Tongue (tissue), 2 donors: ENCODE results near the gene NDUFA7. TPM values are rescaled to one million over a fixed set of nuclear protein-coding genes. Genes with fewer than 3 reads are reported as not detected.
"Not testable (repeated sequence)": the region's sequence is repeated elsewhere in the genome, so short reads cannot be mapped to it uniquely, and the experiment has no call there.

Source experiments
- DNase-seq: peaks from one replicate; pipeline ENCODE4 v3.0.0-alpha.2; 2015
- total RNA-seq: library from RNA; depleted of rRNA; stranded (reverse); fragments of >200 nt; gene quantifications from one replicate; pipeline ENCODE4 v1.2.3, GENCODE V29; 2014

NDUFA7 gene
- total RNA-seq, 1 donor from 2014 or later: 8.6 TPM

DNA sequence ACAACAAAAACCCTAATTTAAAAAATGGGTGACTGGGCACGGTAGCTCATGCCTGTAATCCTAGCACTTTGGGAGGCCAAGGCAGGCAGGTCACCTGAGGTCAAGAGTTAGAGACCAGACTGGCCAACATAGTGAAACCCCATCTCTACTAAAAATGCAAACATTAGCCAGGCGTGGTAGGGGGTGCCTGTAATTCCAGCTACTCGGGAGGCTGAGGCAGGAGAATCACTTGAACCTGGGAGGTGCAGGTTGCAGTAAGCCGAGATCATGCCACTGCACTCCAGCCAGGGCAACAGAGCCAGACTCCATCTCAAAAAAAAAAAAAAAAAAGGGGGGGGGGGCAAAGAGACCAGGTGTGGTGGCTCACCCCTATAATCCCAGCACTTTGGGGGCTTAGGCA, 56.9 kb downstream of the NDUFA7 start:
- not testable (repeated sequence) for DNase-seq

DNA sequence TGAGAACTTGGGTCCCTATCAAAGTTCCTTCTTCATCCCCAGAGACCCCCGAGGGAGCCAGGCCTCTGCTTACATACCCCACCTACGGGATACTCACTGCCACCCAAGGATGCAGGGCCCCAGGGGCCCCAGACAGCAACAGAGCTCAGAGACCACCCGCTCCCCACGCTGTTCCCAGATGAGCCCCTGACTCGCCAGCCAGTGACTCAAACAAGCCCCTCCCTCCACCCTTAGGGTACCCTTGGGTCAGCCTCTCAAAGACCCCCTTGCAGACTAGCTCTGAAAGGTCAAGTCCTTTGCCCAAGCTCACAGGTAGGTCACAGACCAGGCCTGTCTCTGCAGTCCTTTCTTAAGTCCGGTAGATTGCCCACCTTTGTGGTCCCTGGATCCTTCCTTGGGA, 58.7 kb downstream of the NDUFA7 start:
- DNase-seq: no peak

DNA sequence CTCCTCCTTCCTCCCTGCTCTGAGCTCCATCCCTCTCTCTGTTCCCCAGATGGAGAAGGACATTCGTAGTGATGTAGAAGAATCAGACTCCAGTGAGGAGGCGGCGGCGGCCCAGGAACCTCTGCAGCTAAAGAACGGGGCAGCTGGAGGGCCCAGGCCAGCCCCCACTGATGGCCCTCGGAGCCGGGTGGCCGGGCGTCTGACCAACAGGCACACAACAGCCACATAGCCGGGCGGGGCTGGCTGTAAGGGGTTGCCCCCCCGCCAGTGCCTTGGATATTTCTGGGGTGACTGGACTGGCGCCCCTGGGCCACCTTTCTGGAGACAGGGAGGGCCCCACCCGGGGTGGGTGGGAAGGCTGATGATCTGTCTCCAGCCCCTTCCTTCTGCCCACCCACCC, 59.3 kb downstream of the NDUFA7 start:
- no peak for DNase-seq

DNA sequence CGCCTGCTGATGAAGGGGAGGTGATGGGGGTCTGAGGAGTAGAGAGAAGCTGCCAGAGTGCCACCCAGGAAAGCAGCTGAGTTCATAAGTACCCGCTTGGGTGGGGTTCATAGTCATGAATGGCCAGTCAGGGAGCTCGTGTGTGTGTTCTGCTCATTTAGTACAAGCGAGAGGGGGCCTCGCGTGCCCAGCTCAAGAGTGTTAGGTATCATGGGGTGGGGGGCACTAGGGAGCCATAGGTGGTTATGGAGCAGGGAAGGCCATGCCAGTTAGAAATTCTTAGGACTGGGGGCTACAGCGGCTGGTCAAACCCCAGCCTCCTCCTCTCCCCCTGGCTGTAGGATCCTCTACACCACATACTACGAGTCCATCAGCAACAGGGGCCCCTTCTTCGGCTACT, 59.8 kb downstream of the NDUFA7 start:
- DNase-seq: no peak

Other genes with a start within 250 kb of the NDUFA7 start
- gene FBN3, start 171.8 kb downstream of the NDUFA7 start, total RNA-seq: 13.3 TPM
- 41.0 TPM for gene CERS4, start 112.0 kb downstream of the NDUFA7 start, total RNA-seq
- gene CD320, start 13.0 kb downstream of the NDUFA7 start, total RNA-seq: 16.4 TPM
- 383 TPM for gene RPS28, start 121 bp upstream of the NDUFA7 start, total RNA-seq
- gene KANK3, start 21.9 kb upstream of the NDUFA7 start, total RNA-seq: 24.2 TPM
- gene ANGPTL4, start 42.8 kb upstream of the NDUFA7 start, total RNA-seq: not detected
- gene RAB11B, start 69.0 kb upstream of the NDUFA7 start, total RNA-seq: 78.2 TPM
- gene MARCHF2, start 91.9 kb upstream of the NDUFA7 start, total RNA-seq: 68.6 TPM
- 125 TPM for gene HNRNPM, start 123.6 kb upstream of the NDUFA7 start, total RNA-seq
- 1.8 TPM for gene PRAM1, start 181.3 kb upstream of the NDUFA7 start, total RNA-seq
- 13.7 TPM for gene ZNF414, start 192.8 kb upstream of the NDUFA7 start, total RNA-seq